H9 (cell line): ENCODE measurements around the gene OR52E1. TPM values are rescaled to one million over a fixed set of nuclear protein-coding genes. Genes with fewer than 3 reads are reported as not detected.

ENCODE experiments used
- DNase-seq: peaks from one replicate; pipeline ENCODE4 v3.0.0-alpha.2; 2017
- H2AFZ ChIP-seq: one replicate; pipeline ENCODE4 v1.6.1; 2013; ENCODE audit warnings: mild to moderate bottlenecking, low read length, control low read depth, moderate library complexity
- H2AK5ac ChIP-seq: 2 replicates; pipeline ENCODE4 v1.6.1; 2013; ENCODE audit warnings: low read length, control low read depth, mixed read lengths; ENCODE audit not compliant: insufficient read length
- H2BK120ac ChIP-seq: one replicate; pipeline ENCODE4 v1.6.1; 2013; ENCODE audit warnings: low read depth, mild to moderate bottlenecking, low read length, control low read depth, inconsistent platforms; ENCODE audit not compliant: poor library complexity, severe bottlenecking
- H2BK12ac ChIP-seq: 2 replicates; pipeline ENCODE4 v1.6.1; 2013; ENCODE audit warnings: low read length, control low read depth, mixed read lengths, low read depth; ENCODE audit not compliant: insufficient read length
- H2BK15ac ChIP-seq: 2 replicates; pipeline ENCODE4 v1.6.1; 2013; ENCODE audit warnings: low read depth, low read length, control low read depth
- H2BK20ac ChIP-seq: one replicate; pipeline ENCODE4 v1.6.1; 2013; ENCODE audit warnings: low read depth, mild to moderate bottlenecking, low read length, control low read depth, inconsistent platforms; ENCODE audit not compliant: poor library complexity, severe bottlenecking
- H2BK5ac ChIP-seq: 2 replicates; pipeline ENCODE4 v1.6.1; 2013; ENCODE audit warnings: low read length, control low read depth, mixed read lengths; ENCODE audit not compliant: insufficient read length
- H3K14ac ChIP-seq: 2 replicates; pipeline ENCODE4 v1.6.1; 2013; ENCODE audit warnings: low read length, control low read depth; ENCODE audit not compliant: insufficient read depth
- H3K18ac ChIP-seq: 2 replicates; pipeline ENCODE4 v1.6.1; 2013; ENCODE audit warnings: low read depth, mild to moderate bottlenecking, mixed read lengths, low read length, control low read depth; ENCODE audit not compliant: insufficient read length
- H3K23ac ChIP-seq: 2 replicates; pipeline ENCODE4 v1.6.1; 2013; ENCODE audit warnings: low read length, control low read depth, mixed read lengths, low read depth; ENCODE audit not compliant: insufficient read length
- H3K23me2 ChIP-seq: 2 replicates; pipeline ENCODE4 v1.6.1; 2013; ENCODE audit warnings: low read depth, mild to moderate bottlenecking, mixed read lengths, low read length, control low read depth; ENCODE audit not compliant: insufficient read length, poor library complexity, severe bottlenecking
- H3K27ac ChIP-seq: 2 replicates; pipeline ENCODE4 v1.5.1; 2013; ENCODE audit warnings: low read length, control low read depth, mixed read lengths, low read depth; ENCODE audit not compliant: insufficient read length
- H3K27me3 ChIP-seq: 2 replicates; pipeline ENCODE4 v1.6.1; 2013; ENCODE audit warnings: low read length, control low read depth, inconsistent platforms; ENCODE audit not compliant: insufficient read depth
- H3K4ac ChIP-seq: 2 replicates; pipeline ENCODE4 v1.6.1; 2013; ENCODE audit warnings: low read depth, mild to moderate bottlenecking, control low read depth, inconsistent platforms, low read length, moderate library complexity
- H3K4me1 ChIP-seq: 2 replicates; pipeline ENCODE4 v1.6.1; 2013; ENCODE audit warnings: low read length, control low read depth, inconsistent platforms; ENCODE audit not compliant: insufficient read depth
- H3K4me2 ChIP-seq: 2 replicates; pipeline ENCODE4 v1.6.1; 2013; ENCODE audit warnings: low read length, control low read depth, mixed read lengths; ENCODE audit not compliant: insufficient read length, insufficient read depth
- H3K56ac ChIP-seq: 2 replicates; pipeline ENCODE4 v1.6.1; 2013; ENCODE audit warnings: low read depth, mild to moderate bottlenecking, mixed read lengths, low read length, control low read depth; ENCODE audit not compliant: insufficient read length
- H3K79me1 ChIP-seq: 2 replicates; pipeline ENCODE4 v1.6.1; 2013; ENCODE audit warnings: low read depth, mild to moderate bottlenecking, moderate library complexity, low read length, control low read depth, inconsistent platforms; ENCODE audit not compliant: insufficient read depth, poor library complexity, severe bottlenecking
- H3K79me2 ChIP-seq: 2 replicates; pipeline ENCODE4 v1.6.1; 2013; ENCODE audit warnings: low read length, control low read depth, inconsistent platforms; ENCODE audit not compliant: insufficient read depth
- H3K9ac ChIP-seq: 2 replicates; pipeline ENCODE4 v1.6.1; 2013; ENCODE audit warnings: low read length, control low read depth, mixed read lengths; ENCODE audit not compliant: insufficient read length; ENCODE audit errors: extremely low read depth
- H3K9me3 ChIP-seq: one replicate; pipeline ENCODE4 v1.6.1; 2013; ENCODE audit warnings: low read depth, low read length, inconsistent platforms; ENCODE audit not compliant: control insufficient read depth
- H3T11ph ChIP-seq: one replicate; pipeline ENCODE4 v1.6.1; 2013; ENCODE audit warnings: mild to moderate bottlenecking, low read length, control low read depth, inconsistent platforms
- H4K20me1 ChIP-seq: one replicate; pipeline ENCODE4 v1.6.1; 2013; ENCODE audit not compliant: control insufficient read depth, insufficient read length, insufficient read depth
- H4K5ac ChIP-seq: 2 replicates; pipeline ENCODE4 v1.6.1; 2013; ENCODE audit warnings: low read depth, mild to moderate bottlenecking, mixed read lengths, low read length, control low read depth; ENCODE audit not compliant: insufficient read length
- H4K8ac ChIP-seq: replicated peaks from 2 replicates; pipeline ENCODE4 v1.6.1; 2013; ENCODE audit warnings: low read length, control low read depth, mixed read lengths, low read depth; ENCODE audit not compliant: insufficient read length
- H4K91ac ChIP-seq: 2 replicates; pipeline ENCODE4 v1.6.1; 2013; ENCODE audit warnings: low read depth, mild to moderate bottlenecking, moderate library complexity, mixed read lengths, low read length, control low read depth; ENCODE audit not compliant: insufficient read length
- H3K27ac Mint-ChIP-seq, 3 experiments: 2 replicates in 2 of 3; 3 replicates in 1 of 3; pipeline ENCODE4 v1.8.0; 2020 to 2021; ENCODE audit warnings: mixed read lengths in 3 of 3, mild to moderate bottlenecking in 1 of 3, moderate library complexity in 1 of 3
- H3K27me3 Mint-ChIP-seq: 2 replicates; pipeline ENCODE4 v1.8.0; 2021; ENCODE audit warnings: low read depth, mild to moderate bottlenecking, moderate library complexity, mixed read lengths
- H3K36me3 Mint-ChIP-seq, 3 experiments: 2 replicates in 2 of 3; 3 replicates in 1 of 3; pipeline ENCODE4 v1.8.0; 2020 to 2021; ENCODE audit warnings: low read depth in 3 of 3, mixed read lengths in 3 of 3; ENCODE audit not compliant: insufficient read depth in 1 of 3
- H3K4me1 Mint-ChIP-seq, 2 experiments: 2 replicates each; pipeline ENCODE4 v1.8.0; 2020; ENCODE audit warnings: mixed read lengths in 2 of 2
- H3K4me3 Mint-ChIP-seq, 2 experiments: 2 replicates in 1 of 2; 3 replicates in 1 of 2; pipeline ENCODE4 v1.8.0; 2020 to 2021; ENCODE audit warnings: mild to moderate bottlenecking in 2 of 2, mixed read lengths in 2 of 2, moderate library complexity in 1 of 2
- H3K9me3 Mint-ChIP-seq, 2 experiments: 2 replicates in 1 of 2; 3 replicates in 1 of 2; pipeline ENCODE4 v1.8.0; 2020; ENCODE audit warnings: mild to moderate bottlenecking in 2 of 2, mixed read lengths in 2 of 2, moderate library complexity in 1 of 2
- total RNA-seq: library from RNA; stranded (reverse); gene quantifications from 2 replicates; pipeline ENCODE4 v1.2.1, GENCODE V29; 2021
- TF ChIP-seq, protein P1 (sequence below): fragments of 200-600 bp; sonication (generic); conservative IDR thresholded peaks from 3 replicates; pipeline ENCODE4 v1.8.0; 2021; ENCODE audit warnings: antibody characterized with exemption, mild to moderate bottlenecking

The OR52E1 gene
- total RNA-seq, 1 experiment from 2014 or later = not detected

DNA sequence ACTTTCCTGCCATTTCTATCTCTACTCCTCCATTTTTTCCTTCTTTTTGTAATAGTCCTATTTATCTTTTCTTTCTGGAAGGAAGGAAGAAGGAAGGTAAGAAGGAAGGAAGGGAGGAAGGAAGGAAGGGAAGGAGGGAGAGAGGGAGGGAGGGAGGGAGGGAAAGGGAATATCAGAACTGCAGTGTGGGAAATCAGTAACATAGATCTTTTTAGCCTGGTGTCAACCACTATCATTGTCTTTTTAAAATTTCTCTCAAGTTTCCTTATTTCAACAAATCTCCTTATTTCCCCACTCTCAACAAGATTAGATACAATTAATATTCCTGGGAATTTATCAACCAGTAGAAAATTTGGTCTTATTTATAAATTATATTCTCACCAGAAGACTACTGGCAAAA is 33.7 kb downstream of the OR52E1 start:
- Histone ChIP-seq H3K27ac (no peak overlapping the region), H3K27me3 (no peaks in the 10 kb centered on the region), H3K56ac (no peak overlapping the region), H3K18ac (no peak overlapping the region), H2AK5ac (no peak overlapping the region), H3K4me2 (no peak overlapping the region), H4K91ac (no peak overlapping the region), H3K9me3 (no peaks in the 10 kb centered on the region), H4K8ac (no peak overlapping the region), H3K14ac (no peak overlapping the region), H3K23me2 (no peaks in the 10 kb centered on the region), H4K5ac (no peak overlapping the region), H2BK15ac (no peak overlapping the region), H3K79me1 (no peaks in the 10 kb centered on the region), H3K9ac (no peak overlapping the region), H3K23ac (no peak overlapping the region), H2BK5ac (no peak overlapping the region), H3T11ph (no peak overlapping the region), H2AFZ (no peak overlapping the region), H3K4ac (no peak overlapping the region), H3K4me1 (no peaks in the 10 kb centered on the region; the same call in 1 of the 2 replicates), H2BK12ac (no peak overlapping the region), H3K79me2 (no peaks in the 10 kb centered on the region), H2BK120ac (no peak overlapping the region), H4K20me1 (no peaks in the 10 kb centered on the region), H2BK20ac (no peak overlapping the region)
- Mint-ChIP-seq H3K36me3 (no peaks in the 10 kb centered on the region), H3K4me1 (0 out of 4 replicates have a peak, but pooled peaks cover 0 to 7% of the 10 kb centered on the region in 2 experiments), H3K4me3 (no peak overlapping the region), H3K9me3 (no peaks in the 10 kb centered on the region), H3K27ac (no peak overlapping the region), H3K27me3 (no peaks in the 10 kb centered on the region)
- TF ChIP-seq, protein P1, sequence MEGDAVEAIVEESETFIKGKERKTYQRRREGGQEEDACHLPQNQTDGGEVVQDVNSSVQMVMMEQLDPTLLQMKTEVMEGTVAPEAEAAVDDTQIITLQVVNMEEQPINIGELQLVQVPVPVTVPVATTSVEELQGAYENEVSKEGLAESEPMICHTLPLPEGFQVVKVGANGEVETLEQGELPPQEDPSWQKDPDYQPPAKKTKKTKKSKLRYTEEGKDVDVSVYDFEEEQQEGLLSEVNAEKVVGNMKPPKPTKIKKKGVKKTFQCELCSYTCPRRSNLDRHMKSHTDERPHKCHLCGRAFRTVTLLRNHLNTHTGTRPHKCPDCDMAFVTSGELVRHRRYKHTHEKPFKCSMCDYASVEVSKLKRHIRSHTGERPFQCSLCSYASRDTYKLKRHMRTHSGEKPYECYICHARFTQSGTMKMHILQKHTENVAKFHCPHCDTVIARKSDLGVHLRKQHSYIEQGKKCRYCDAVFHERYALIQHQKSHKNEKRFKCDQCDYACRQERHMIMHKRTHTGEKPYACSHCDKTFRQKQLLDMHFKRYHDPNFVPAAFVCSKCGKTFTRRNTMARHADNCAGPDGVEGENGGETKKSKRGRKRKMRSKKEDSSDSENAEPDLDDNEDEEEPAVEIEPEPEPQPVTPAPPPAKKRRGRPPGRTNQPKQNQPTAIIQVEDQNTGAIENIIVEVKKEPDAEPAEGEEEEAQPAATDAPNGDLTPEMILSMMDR = no peak
- DNase-seq = no peak
